NCI-H82 treated with DMSO at 0.1 percent for 48 hours (cell line): ENCODE results near the gene BZW2.

Source experiments
- DNase-seq: peaks from one replicate; lab custom pipeline; 2025; ENCODE audit not compliant: unreplicated experiment; lab: John Stamatoyannopoulos, UW

The BZW2 gene

GRCh38 chr7:16745645-16746044 is 99.7 kb downstream of the BZW2 start:
- DNase-seq, result no peak

- peak; percentile 74 for DNase-seq
Measured at GRCh38 chr7:16747102-16747501, 101.1 kb downstream of the BZW2 start.

GRCh38 chr7:16753102-16753931 is 107.3 kb downstream of the BZW2 start, which contains the start of gene TSPAN13:
Gene TSPAN13 (plus strand): TSS chr7:16753755. CDS start chr7:16753968, 213 bp downstream.
- DNase-seq, result peak; percentile 89

- DNase-seq, result peak; percentile 36
Measured at GRCh38 chr7:16753932-16754855, 108.2 kb downstream of the BZW2 start.

GRCh38 chr7:16754856-16755317 is 108.9 kb downstream of the BZW2 start:
- peak; percentile 20 for DNase-seq

- no peak for DNase-seq
Measured at GRCh38 chr7:16755397-16755796, 109.4 kb downstream of the BZW2 start.
